Cardiac muscle cell (in vitro differentiated cells and primary cell): Measurements from ENCODE around the gene SFSWAP. TPM values are rescaled to one million over a fixed set of nuclear protein-coding genes. Genes with fewer than 3 reads are reported as not detected.

Experiments used
- DNase-seq, 2 donors: peaks; one replicate each; pipeline versions ENCODE4 v3.0.0 to v3.0.0-alpha.2; 2010 to 2017; ENCODE audit warnings: low read depth in 1 of 2, low spot score in 1 of 2
- H3K27ac ChIP-seq: fragments of 200-600 bp; sonication (generic); 2 replicates; pipeline ENCODE4 v1.5.1; 2016
- H3K27me3 ChIP-seq: fragments of 200-600 bp; sonication (generic); 2 replicates; pipeline ENCODE4 v1.6.0; 2016; ENCODE audit warnings: control low read depth
- H3K36me3 ChIP-seq: fragments of 200-600 bp; sonication (generic); 2 replicates; pipeline ENCODE4 v1.5.1; 2016; ENCODE audit warnings: control low read depth
- H3K4me1 ChIP-seq: fragments of 200-600 bp; sonication (generic); 2 replicates; pipeline ENCODE4 v1.8.1; 2017; ENCODE audit warnings: low read depth, mild to moderate bottlenecking, mixed run types
- H3K4me3 ChIP-seq: fragments of 200-600 bp; sonication (generic); 2 replicates; pipeline ENCODE4 v1.5.1; 2016; ENCODE audit warnings: mild to moderate bottlenecking
- H3K9me3 ChIP-seq: fragments of 200-600 bp; sonication (generic); 2 replicates; pipeline ENCODE4 v1.5.1; 2017; ENCODE audit warnings: low read depth, mild to moderate bottlenecking, control low read depth
- CTCF ChIP-seq: IDR thresholded peaks from 2 replicates; pipeline ENCODE4 v1.5.1; 2012; ENCODE audit warnings: low read depth, mild to moderate bottlenecking, low read length
- polyA plus RNA-seq: library from polyadenylated mRNA; unstranded; fragments of >200 nt; fragmentation: Nextera tagmentation; extraction: Ambion mirVana; gene quantifications from 2 replicates; pipeline ENCODE4 v1.2.1, GENCODE V29; 2016
- total RNA-seq: library from RNA; depleted of rRNA; stranded (reverse); fragments of >200 nt; gene quantifications from 2 replicates; pipeline ENCODE4 v1.2.3, GENCODE V29; 2016

The SFSWAP gene
- total and polyA plus RNA-seq, 2 experiments from 2014 or later, result 24.1 to 44.8 TPM

- Histone ChIP-seq H3K4me3 (no peak overlapping the region), H3K36me3 (peaks cover 16% of the 10 kb centered on the region), H3K27ac (no peak overlapping the region), H3K9me3 (no peaks in the 10 kb centered on the region), H3K27me3 (no peaks in the 10 kb centered on the region), H3K4me1 (no peaks in the 10 kb centered on the region)
- no peak for TF ChIP-seq CTCF
- DNase-seq, result no peak
Observed at GRCh38 chr12:131794573-131794972, 83.7 kb downstream of the SFSWAP start.

GRCh38 chr12:131795064-131795463, 84.2 kb downstream of the SFSWAP start:
- DNase-seq, result no peak
- Histone ChIP-seq H3K4me1 (no peaks in the 10 kb centered on the region), H3K4me3 (no peak overlapping the region), H3K27ac (no peak overlapping the region), H3K27me3 (no peaks in the 10 kb centered on the region), H3K36me3 (peaks cover 13% of the 10 kb centered on the region), H3K9me3 (no peaks in the 10 kb centered on the region)
- no peak for TF ChIP-seq CTCF

- Histone ChIP-seq H3K36me3 (peaks cover 10% of the 10 kb centered on the region), H3K27ac (no peak overlapping the region)
- no peak for DNase-seq
Observed at GRCh38 chr12:131795690-131796410, 85.0 kb downstream of the SFSWAP start.

GRCh38 chr12:131796411-131796736, 85.5 kb downstream of the SFSWAP start:
- DNase-seq, result no peak
- Histone ChIP-seq H3K36me3 (peaks cover 10% of the 10 kb centered on the region), H3K27me3 (no peaks in the 10 kb centered on the region), H3K27ac (no peak overlapping the region), H3K4me1 (no peaks in the 10 kb centered on the region), H3K9me3 (no peaks in the 10 kb centered on the region), H3K4me3 (no peak overlapping the region)
- no peak for TF ChIP-seq CTCF

More at GRCh38 chr12:131795690-131796410, 85.0 kb downstream of the SFSWAP start:
- H3K4me3 ChIP-seq, result no peak overlapping the region
- TF ChIP-seq CTCF, result no peak
- no peaks in the 10 kb centered on the region for H3K4me1 ChIP-seq
- no peaks in the 10 kb centered on the region for H3K9me3 ChIP-seq
- no peaks in the 10 kb centered on the region for H3K27me3 ChIP-seq

- DNase-seq, result no peak
- Histone ChIP-seq H3K4me3 (no peak overlapping the region), H3K36me3 (peaks cover 10% of the 10 kb centered on the region), H3K9me3 (no peaks in the 10 kb centered on the region), H3K27ac (no peak overlapping the region), H3K27me3 (no peaks in the 10 kb centered on the region), H3K4me1 (no peaks in the 10 kb centered on the region)
- no peak for TF ChIP-seq CTCF
Observed at GRCh38 chr12:131796754-131797587, 86.1 kb downstream of the SFSWAP start.
